ENCODE results near the gene RBCK1. TPM values are rescaled to one million over a fixed set of nuclear protein-coding genes. Genes with fewer than 3 reads are reported as not detected.
A peak's percentile ranks its signal among the peaks of the same experiment; 100 is the strongest.
"Not testable (repeated sequence)": the region's sequence is repeated elsewhere in the genome, so short reads cannot be mapped to it uniquely, and the experiment has no call there.

Gene RBCK1
- total and polyA plus RNA-seq, 8 donors = 89.6 to 104 (median 98.7) TPM

DNA sequence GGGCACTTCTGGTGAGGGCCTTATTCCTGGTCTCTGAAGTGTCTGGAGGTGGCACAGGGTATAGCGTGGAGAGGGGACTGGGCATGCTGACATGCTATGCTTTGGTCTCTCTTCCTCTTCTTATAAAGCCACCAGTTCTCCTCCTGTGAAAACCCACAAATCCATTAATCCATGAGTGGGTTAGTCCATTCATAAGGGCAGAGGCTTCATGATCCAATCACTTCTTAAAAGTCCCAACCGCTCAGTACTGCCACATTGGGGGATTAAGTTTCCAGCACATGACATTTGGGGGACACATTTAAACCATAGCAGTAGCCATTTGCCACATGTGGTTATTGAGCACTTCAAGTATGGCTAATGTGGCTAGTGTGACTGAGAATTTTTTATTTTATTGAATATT is 31.3 kb upstream of the RBCK1 start:
- TF ChIP-seq, protein P1, sequence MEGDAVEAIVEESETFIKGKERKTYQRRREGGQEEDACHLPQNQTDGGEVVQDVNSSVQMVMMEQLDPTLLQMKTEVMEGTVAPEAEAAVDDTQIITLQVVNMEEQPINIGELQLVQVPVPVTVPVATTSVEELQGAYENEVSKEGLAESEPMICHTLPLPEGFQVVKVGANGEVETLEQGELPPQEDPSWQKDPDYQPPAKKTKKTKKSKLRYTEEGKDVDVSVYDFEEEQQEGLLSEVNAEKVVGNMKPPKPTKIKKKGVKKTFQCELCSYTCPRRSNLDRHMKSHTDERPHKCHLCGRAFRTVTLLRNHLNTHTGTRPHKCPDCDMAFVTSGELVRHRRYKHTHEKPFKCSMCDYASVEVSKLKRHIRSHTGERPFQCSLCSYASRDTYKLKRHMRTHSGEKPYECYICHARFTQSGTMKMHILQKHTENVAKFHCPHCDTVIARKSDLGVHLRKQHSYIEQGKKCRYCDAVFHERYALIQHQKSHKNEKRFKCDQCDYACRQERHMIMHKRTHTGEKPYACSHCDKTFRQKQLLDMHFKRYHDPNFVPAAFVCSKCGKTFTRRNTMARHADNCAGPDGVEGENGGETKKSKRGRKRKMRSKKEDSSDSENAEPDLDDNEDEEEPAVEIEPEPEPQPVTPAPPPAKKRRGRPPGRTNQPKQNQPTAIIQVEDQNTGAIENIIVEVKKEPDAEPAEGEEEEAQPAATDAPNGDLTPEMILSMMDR (IDR thresholded peaks at IDR 0.05) = no peak
- Histone ChIP-seq H3K36me3 (no peaks in the 10 kb centered on the region), H3K4me1 (peaks cover 9 to 39% of the 10 kb centered on the region in 2 donors), H3K9me3 (no peaks in the 10 kb centered on the region), H3K27ac (no peak overlapping the region), H3K4me3 (no peak overlapping the region), H3K27me3 (no peaks in the 10 kb centered on the region)
- DNase-seq (no peak), ATAC-seq (no peak)
- intact Hi-C loops (cut with DNase I) = no loop called here

DNA sequence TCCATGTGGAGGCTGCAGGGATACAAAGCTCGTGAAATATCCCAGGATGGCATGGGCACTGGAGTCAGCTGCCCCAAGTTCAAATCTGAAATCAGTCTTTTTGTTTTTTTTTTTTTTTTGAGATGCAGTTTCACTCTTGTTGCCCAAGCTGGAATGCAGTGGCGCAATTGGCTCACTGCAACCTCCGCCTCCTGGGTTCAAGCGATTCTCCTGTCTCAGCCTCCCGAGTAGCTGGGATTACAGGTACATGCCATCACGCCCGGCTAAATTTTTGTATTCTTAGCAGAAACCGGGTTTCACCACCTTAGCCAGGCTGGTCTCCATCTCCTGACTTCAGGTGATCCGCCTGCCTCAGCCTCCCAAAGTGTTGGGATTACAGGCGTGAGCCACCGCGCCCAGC is 30.5 kb upstream of the RBCK1 start:
- H3K36me3 ChIP-seq; ATAC-seq; H3K27ac ChIP-seq; H3K27me3 ChIP-seq; intact Hi-C loops (cut with DNase I); H3K4me3 ChIP-seq; DNase-seq; H3K9me3 ChIP-seq: not testable (repeated sequence)
- H3K4me1 ChIP-seq = peaks cover 3 to 39% of the 10 kb centered on the region in 2 donors

DNA sequence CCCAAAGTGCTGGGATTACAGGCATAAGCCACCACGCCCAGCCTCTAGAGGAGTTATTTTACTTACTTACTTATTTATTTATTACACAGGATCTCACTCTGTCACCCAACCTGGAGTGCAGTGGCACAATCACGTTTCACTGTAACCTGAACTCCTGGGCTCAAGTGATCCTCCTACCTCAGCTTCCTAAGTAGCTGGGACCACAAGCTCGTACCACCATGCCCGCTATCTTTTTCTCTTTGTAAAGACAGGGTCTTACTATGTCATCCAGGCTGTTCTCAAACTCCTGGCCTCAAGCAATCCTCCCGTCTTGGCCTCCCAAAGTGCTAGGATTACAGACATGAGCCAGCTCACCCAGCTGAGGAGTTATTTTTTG is 29.1 kb upstream of the RBCK1 start:
- no peak for DNase-seq
- Histone ChIP-seq H3K9me3 (no peaks in the 10 kb centered on the region), H3K4me1 (peaks cover 0 to 26% of the 10 kb centered on the region in 2 donors), H3K27ac (no peak overlapping the region), H3K4me3 (no peak overlapping the region), H3K27me3 (no peaks in the 10 kb centered on the region), H3K36me3 (no peaks in the 10 kb centered on the region)
- intact Hi-C loops (cut with DNase I) = no loop called here
- no peak for ATAC-seq
- TF ChIP-seq, protein P1 (IDR thresholded peaks at IDR 0.05) = no peak

DNA sequence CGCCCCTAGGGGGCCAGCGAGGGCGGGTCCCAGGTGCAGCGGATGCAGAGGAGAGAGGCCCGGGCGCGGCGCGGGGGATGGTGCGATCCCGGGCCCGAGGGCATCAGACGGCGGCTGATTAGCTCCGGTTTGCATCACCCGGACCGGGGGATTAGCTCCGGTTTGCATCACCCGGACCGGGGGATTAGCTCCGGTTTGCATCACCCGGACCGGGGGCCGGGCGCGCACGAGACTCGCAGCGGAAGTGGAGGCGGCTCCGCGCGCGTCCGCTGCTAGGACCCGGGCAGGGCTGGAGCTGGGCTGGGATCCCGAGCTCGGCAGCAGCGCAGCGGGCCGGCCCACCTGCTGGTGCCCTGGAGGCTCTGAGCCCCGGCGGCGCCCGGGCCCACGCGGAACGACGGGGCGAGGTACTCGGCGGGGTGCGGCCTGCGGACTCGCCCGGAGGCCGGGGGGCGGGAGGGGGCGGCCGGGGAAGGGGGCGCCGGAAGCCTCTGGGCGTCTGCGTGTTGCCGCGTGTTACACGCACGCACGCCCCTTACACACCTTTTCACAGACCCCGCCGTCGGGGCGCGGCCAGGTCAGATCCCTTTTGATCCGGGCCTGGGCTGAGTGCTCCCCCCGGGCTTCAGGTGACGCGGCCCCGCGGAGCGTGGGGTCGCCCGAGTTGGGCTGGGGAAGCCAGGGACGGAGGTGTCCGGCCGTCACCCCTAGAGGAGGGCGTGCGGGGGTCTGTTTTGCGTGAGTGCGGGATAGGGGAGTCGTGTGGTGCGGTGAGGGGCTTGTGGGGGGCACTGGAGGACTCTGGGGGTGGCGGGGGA is 27.1 kb upstream of the RBCK1 start:
- ATAC-seq (peak; percentile 62), DNase-seq (peak in 3 of 4 donors; percentile 45 to 95 (median 62))
- no peaks in the 10 kb centered on the region for H3K36me3 ChIP-seq
- no peaks in the 10 kb centered on the region for H3K27me3 ChIP-seq
- intact Hi-C loops (cut with DNase I) = no loop called here
- H3K27ac ChIP-seq = peak overlapping the region; percentile 70 to 85
- TF ChIP-seq, protein P1 (IDR thresholded peaks at IDR 0.05) = no peak
- peak overlapping the region; percentile 59 to 82 for H3K4me3 ChIP-seq
- H3K4me1 ChIP-seq = peaks cover 0 to 22% of the 10 kb centered on the region in 2 donors
- no peaks in the 10 kb centered on the region for H3K9me3 ChIP-seq

DNA sequence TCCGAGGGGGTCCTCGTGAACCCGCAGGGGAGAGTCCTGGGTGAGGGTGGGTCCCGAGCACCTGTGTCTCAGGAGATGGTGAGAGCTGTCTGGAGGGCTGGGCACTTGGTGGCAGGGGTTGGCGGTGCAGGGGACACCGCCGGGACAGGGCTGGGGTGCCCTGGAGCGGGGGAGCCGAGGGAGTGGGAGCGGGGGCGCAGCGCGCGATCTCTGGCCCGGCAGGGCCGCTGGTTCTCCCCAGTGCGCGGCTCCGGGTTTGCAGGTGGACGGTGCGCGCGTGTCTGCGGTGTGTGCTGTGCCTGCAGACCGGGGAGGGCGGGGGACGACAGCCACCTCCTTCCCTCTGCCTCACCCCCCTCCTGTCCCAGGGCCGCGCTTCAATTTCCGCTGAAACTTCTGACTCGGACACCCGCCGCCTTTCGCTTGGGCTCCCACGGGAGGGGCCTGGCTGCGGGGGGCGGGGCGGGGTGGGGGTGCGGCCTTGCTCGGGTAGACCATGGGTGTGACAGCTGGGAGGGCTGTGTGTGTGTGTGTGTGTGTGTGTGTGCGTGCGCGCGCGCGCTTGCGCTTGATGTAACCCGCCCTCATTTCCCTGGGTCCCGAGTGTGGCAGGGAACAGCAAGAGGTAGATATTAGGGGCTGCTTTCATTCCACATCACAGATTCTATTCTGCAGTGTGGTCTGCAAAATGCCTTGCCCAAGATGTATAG is 26.4 kb upstream of the RBCK1 start:
- Histone ChIP-seq H3K4me1 (peaks cover 0 to 22% of the 10 kb centered on the region in 2 donors), H3K9me3 (no peaks in the 10 kb centered on the region), H3K4me3 (peak overlapping the region; percentile 59 to 82), H3K36me3 (no peaks in the 10 kb centered on the region), H3K27ac (peak overlapping the region; percentile 70 to 85), H3K27me3 (no peaks in the 10 kb centered on the region)
- ATAC-seq (peak; percentile 86), DNase-seq (peak in 3 of 4 donors; percentile 74 to 90 (median 84))
- TF ChIP-seq, protein P1 (IDR thresholded peaks at IDR 0.05) = no peak
- intact Hi-C loops (cut with DNase I) = no loop called here

Data from left lung (tissue), 10 donors.